GM19351 (cell line): Measurements from ENCODE around the gene TMEM37.

Experiments used
- ATAC-seq: cut with Tn5 transposase; IDR thresholded peaks from one replicate; pipeline ENCODE4 v1.9.1; 2021; ENCODE audit warnings: mild to moderate bottlenecking, moderate library complexity; ENCODE audit not compliant: unreplicated experiment

The TMEM37 gene

GRCh38 chr2:119451336-119452050, 19.8 kb downstream of the TMEM37 start:
- no peak for ATAC-seq

GRCh38 chr2:119453972-119454593, 22.4 kb downstream of the TMEM37 start:
- no peak for ATAC-seq

- ATAC-seq = no peak
Measured at GRCh38 chr2:119455066-119455718, 23.5 kb downstream of the TMEM37 start.

GRCh38 chr2:119460076-119460475, 28.4 kb downstream of the TMEM37 start:
- ATAC-seq = no peak

GRCh38 chr2:119461811-119462210, 30.2 kb downstream of the TMEM37 start:
- ATAC-seq = no peak

- ATAC-seq = no peak
Measured at GRCh38 chr2:119462574-119462973, 30.9 kb downstream of the TMEM37 start.

- ATAC-seq = no peak
Measured at GRCh38 chr2:119463136-119463535, 31.5 kb downstream of the TMEM37 start.

GRCh38 chr2:119463990-119464389, 32.3 kb downstream of the TMEM37 start:
- no peak for ATAC-seq

GRCh38 chr2:119464981-119465380, 33.3 kb downstream of the TMEM37 start:
- no peak for ATAC-seq

- no peak for ATAC-seq
Measured at GRCh38 chr2:119465687-119466086, 34.0 kb downstream of the TMEM37 start.

- ATAC-seq = no peak
Measured at GRCh38 chr2:119466373-119466772, 34.7 kb downstream of the TMEM37 start.

- no peak for ATAC-seq
Measured at GRCh38 chr2:119468154-119468955, 36.7 kb downstream of the TMEM37 start.

- ATAC-seq = no peak
Measured at GRCh38 chr2:119469131-119469530, 37.5 kb downstream of the TMEM37 start.

- no peak for ATAC-seq
Measured at GRCh38 chr2:119469661-119470297, 38.1 kb downstream of the TMEM37 start.

GRCh38 chr2:119472749-119473148, 41.1 kb downstream of the TMEM37 start:
- no peak for ATAC-seq

GRCh38 chr2:119473621-119474370, 42.1 kb downstream of the TMEM37 start:
- no peak for ATAC-seq

- no peak for ATAC-seq
Measured at GRCh38 chr2:119474371-119475224, 42.9 kb downstream of the TMEM37 start.

- no peak for ATAC-seq
Measured at GRCh38 chr2:119475225-119475856, 43.7 kb downstream of the TMEM37 start.

GRCh38 chr2:119475857-119476244, 44.2 kb downstream of the TMEM37 start:
- ATAC-seq = no peak
